Keratinocyte (primary cell): ENCODE measurements around the gene GRAP. TPM values are rescaled to one million over a fixed set of nuclear protein-coding genes. Genes with fewer than 3 reads are reported as not detected.

Source experiments
- DNase-seq: peaks from one replicate; pipeline ENCODE4 v3.0.0-alpha.2; 2011; ENCODE audit warnings: low read depth, missing footprints, low spot score
- FAIRE-seq: peaks from 2 replicates; lab custom pipeline; 2011; peaks lifted over from hg19 to GRCh38; lab: Jason Lieb, UNC
- H2AFZ ChIP-seq: 2 replicates; pipeline ENCODE4 v1.6.0; 2012; ENCODE audit warnings: low read length, control low read depth, inconsistent platforms; ENCODE audit not compliant: control insufficient read depth
- H3K27ac ChIP-seq: 2 replicates; pipeline ENCODE4 v1.5.1; 2011; ENCODE audit warnings: low read length; ENCODE audit not compliant: control insufficient read depth, insufficient read depth
- H3K27me3 ChIP-seq: 3 replicates; pipeline ENCODE4 v1.6.0; 2011; ENCODE audit warnings: low read length; ENCODE audit not compliant: control insufficient read depth, insufficient read depth; ENCODE audit errors: extremely low read depth
- H3K36me3 ChIP-seq, 2 experiments: 2 replicates in 1 of 2; 3 replicates in 1 of 2; pipeline ENCODE4 v1.5.1; 2011; ENCODE audit warnings: low read length in 2 of 2, mild to moderate bottlenecking in 1 of 2; ENCODE audit not compliant: control insufficient read depth in 2 of 2, insufficient read depth in 2 of 2; ENCODE audit errors: extremely low read depth in 1 of 2
- H3K4me1 ChIP-seq: 3 replicates; pipeline ENCODE4 v1.5.1; 2011; ENCODE audit warnings: low read length; ENCODE audit not compliant: control insufficient read depth, insufficient read depth; ENCODE audit errors: extremely low read depth
- H3K4me2 ChIP-seq: 3 replicates; pipeline ENCODE4 v1.6.0; 2011; ENCODE audit warnings: low read depth, low read length; ENCODE audit not compliant: control insufficient read depth, insufficient read depth; ENCODE audit errors: extremely low read depth
- H3K4me3 ChIP-seq, 3 experiments: fragments of 200-600 bp in 1 of 3; sonication (generic) in 1 of 3; 2 replicates in 2 of 3; 3 replicates in 1 of 3; pipeline ENCODE4 v1.5.1; 2011 to 2016; ENCODE audit warnings: low read length in 3 of 3, mild to moderate bottlenecking in 3 of 3, control low read depth in 2 of 3, inconsistent platforms in 1 of 3, low read depth in 1 of 3, mixed read lengths in 1 of 3, mixed run types in 1 of 3, moderate library complexity in 1 of 3; ENCODE audit not compliant: control insufficient read depth in 2 of 3, insufficient read depth in 2 of 3; ENCODE audit errors: extremely low read depth in 1 of 3
- H3K79me2 ChIP-seq: 2 replicates; pipeline ENCODE4 v1.6.0; 2012; ENCODE audit warnings: low read length; ENCODE audit not compliant: control insufficient read depth, insufficient read depth
- H3K9ac ChIP-seq: 3 replicates; pipeline ENCODE4 v1.6.0; 2011; ENCODE audit warnings: low read length; ENCODE audit not compliant: control insufficient read depth, insufficient read depth; ENCODE audit errors: extremely low read depth
- H3K9me1 ChIP-seq: 3 replicates; pipeline ENCODE4 v1.6.0; 2011; ENCODE audit warnings: low read length; ENCODE audit not compliant: control insufficient read depth, insufficient read depth; ENCODE audit errors: extremely low read depth
- H3K9me3 ChIP-seq: 2 replicates; pipeline ENCODE4 v1.5.1; 2012; ENCODE audit warnings: low read depth, low read length; ENCODE audit not compliant: control insufficient read depth
- H4K20me1 ChIP-seq: 3 replicates; pipeline ENCODE4 v1.6.0; 2011; ENCODE audit warnings: low read length; ENCODE audit not compliant: control insufficient read depth, insufficient read depth; ENCODE audit errors: extremely low read depth
- CTCF ChIP-seq, 3 experiments: IDR thresholded peaks in 1 of 3; conservative IDR thresholded peaks in 1 of 3; optimal IDR thresholded peaks in 1 of 3; 2 replicates in 2 of 3; 3 replicates in 1 of 3; pipeline versions ENCODE3 to v1.5.1; 2011; ENCODE audit warnings: low read length in 3 of 3, mild to moderate bottlenecking in 3 of 3, moderate library complexity in 2 of 3, control low read depth in 1 of 3, inconsistent platforms in 1 of 3; ENCODE audit not compliant: insufficient read depth in 2 of 3; ENCODE audit errors: extremely low read depth in 1 of 3
- EZH2 ChIP-seq: IDR thresholded peaks from one replicate; pipeline ENCODE4 v1.6.1; 2012; ENCODE audit warnings: inconsistent platforms, mild to moderate bottlenecking, low read length, moderate library complexity
- dilution Hi-C: fragments of 300-500 bp; cut with MboI; formaldehyde crosslinking; loops from one replicate; pipeline ENCODE4 v1.7.0; 2020; ENCODE audit warnings: low sequenced_read_pairs; ENCODE audit not compliant: extremely low pct_ligation_motif_present
- polyA plus RNA-seq, 5 experiments: library from polyadenylated mRNA; depleted of rRNA in 3 of 5; stranded (reverse) in 3 of 5; stranded (forward) in 1 of 5; unstranded in 1 of 5; fragments of >200 nt; gene quantifications; 1 replicate in 1 of 5; 2 replicates in 3 of 5; 3 replicates in 1 of 5; pipeline versions ENCODE4 v1.2.1 to v1.2.3, GENCODE V29; 2011 to 2012; ENCODE audit warnings: missing spikeins in 2 of 5, low read depth in 1 of 5, low replicate concordance in 1 of 5

GRAP gene
- polyA plus RNA-seq, 1 donor (not counting 4 experiments of a cell fraction or from before 2014, with no cell fraction given): 0.03 TPM

GRCh38 chr17:19014628-19015215 is 32.0 kb downstream of the GRAP start:
- Histone ChIP-seq H3K79me2 (no peaks in the 10 kb centered on the region), H3K36me3 (no peaks in the 10 kb centered on the region), H3K9me3 (no peaks in the 10 kb centered on the region), H3K4me2 (no peak overlapping the region), H2AFZ (no peak overlapping the region), H3K27me3 (no peaks in the 10 kb centered on the region), H3K9ac (no peak overlapping the region), H3K4me1 (peaks cover 40% of the 10 kb centered on the region), H3K27ac (peak overlapping the region; percentile 17), H4K20me1 (no peaks in the 10 kb centered on the region), H3K4me3 (no peak overlapping the region), H3K9me1 (no peaks in the 10 kb centered on the region)
- DNase-seq: no peak
- peak; percentile 80 for FAIRE-seq
- TF ChIP-seq EZH2 (no peak), CTCF (optimal IDR thresholded peaks at IDR 0.05 in 1 of 3, IDR thresholded peaks at IDR 0.05 in 1 of 3, conservative IDR thresholded peaks at IDR 0.05 in 1 of 3; ENCODE audit: extremely low read depth in 1 of 3, insufficient read depth in 2 of 3, low read length in 3 of 3) (no peak)
- dilution Hi-C loops: no loop called here

GRCh38 chr17:19013806-19014627 is 32.7 kb downstream of the GRAP start:
- Histone ChIP-seq H3K27ac (no peak overlapping the region), H4K20me1 (no peaks in the 10 kb centered on the region), H3K9ac (no peak overlapping the region), H3K36me3 (no peaks in the 10 kb centered on the region), H3K27me3 (no peaks in the 10 kb centered on the region), H3K79me2 (no peaks in the 10 kb centered on the region), H3K4me1 (peaks cover 40% of the 10 kb centered on the region), H3K9me1 (no peaks in the 10 kb centered on the region), H3K9me3 (no peaks in the 10 kb centered on the region), H3K4me2 (peak overlapping the region; percentile 23), H3K4me3 (no peak overlapping the region), H2AFZ (no peak overlapping the region)
- dilution Hi-C loops: no loop called here
- no peak for DNase-seq
- TF ChIP-seq CTCF (optimal IDR thresholded peaks at IDR 0.05 in 1 of 3, IDR thresholded peaks at IDR 0.05 in 1 of 3, conservative IDR thresholded peaks at IDR 0.05 in 1 of 3; ENCODE audit: extremely low read depth in 1 of 3, insufficient read depth in 2 of 3, low read length in 3 of 3): no peak
- no peak for TF ChIP-seq EZH2
- no peak for FAIRE-seq
